Activated CD8-positive, alpha-beta memory T cell treated with anti-CD3 and anti-CD28 coated beads, Interleukin-2, amount 50 U/mL, for 1 hour (primary cell): ENCODE measurements around the gene KCNQ1.

Experiments used
- DNase-seq: peaks from one replicate; pipeline ENCODE4 v3.0.0-alpha.2; 2020; ENCODE audit errors: extremely low read depth

Gene KCNQ1

DNA sequence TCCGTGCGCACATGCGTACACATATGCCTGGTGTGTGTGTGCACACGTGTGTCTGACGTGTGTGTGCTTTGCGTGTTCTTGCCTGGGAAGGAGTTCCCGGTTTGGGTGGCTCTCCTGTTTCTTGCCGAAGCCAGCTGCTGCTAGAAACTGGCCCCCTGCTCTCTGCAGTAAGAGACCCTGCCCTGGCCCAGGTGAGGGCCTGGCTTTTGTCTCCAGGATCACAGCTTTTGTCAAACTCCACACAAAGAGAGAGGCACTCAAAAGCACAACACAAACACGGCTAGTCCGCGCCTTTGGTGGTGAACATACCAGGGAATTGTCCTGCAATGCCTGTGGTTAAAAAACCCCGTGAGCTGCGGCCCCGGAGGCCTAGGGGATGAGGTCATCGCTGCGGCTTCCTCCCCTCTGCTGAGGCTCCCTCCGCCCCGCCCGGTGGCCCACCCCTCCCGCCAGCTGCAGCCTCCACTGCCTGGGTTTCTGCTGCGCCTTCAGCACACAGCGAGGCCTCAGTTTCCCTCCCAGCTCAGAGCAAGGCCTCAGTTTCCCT is 88.9 kb downstream of the KCNQ1 start:
- DNase-seq = no peak

DNA sequence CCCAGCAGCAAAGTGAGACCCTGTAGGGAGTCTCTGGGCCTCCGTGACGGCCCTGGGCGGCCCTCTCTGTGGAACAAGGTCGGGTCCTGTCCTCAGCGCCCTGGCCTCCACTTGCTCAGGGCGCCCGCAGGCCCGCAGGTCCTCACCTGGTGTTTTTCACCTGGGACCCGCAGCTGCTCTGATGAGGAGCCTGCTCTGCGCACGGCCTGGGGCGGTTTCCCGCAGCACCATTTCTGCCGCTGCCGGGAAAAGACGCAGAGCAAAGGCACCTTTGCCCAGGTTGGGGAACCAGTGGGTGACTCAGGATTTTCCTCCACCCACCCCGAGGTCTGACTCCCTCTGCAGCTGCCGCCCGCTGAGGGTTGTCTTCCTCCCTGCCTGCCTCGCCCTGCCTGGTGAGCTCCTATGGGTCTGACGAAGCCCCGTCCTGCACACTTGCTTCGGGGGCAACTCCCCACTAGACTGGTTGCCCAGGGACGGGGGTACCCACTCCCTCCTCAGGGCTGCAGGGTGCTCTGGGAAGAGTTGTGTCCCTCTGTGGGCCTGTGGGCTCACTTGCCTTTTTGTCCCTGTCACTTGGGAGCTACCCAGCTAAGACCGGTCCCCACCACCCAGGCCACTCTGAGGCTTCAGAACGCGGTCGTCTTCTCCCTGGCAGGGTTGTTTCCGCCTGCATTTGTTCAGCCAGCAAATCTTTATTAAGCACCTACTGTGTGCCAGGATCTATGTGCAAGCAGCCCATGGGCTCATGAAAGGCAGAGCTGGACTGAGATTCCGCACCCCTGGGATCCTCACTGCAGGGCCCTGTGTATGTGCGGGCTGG is 89.5 kb downstream of the KCNQ1 start:
- DNase-seq = no peak

DNA sequence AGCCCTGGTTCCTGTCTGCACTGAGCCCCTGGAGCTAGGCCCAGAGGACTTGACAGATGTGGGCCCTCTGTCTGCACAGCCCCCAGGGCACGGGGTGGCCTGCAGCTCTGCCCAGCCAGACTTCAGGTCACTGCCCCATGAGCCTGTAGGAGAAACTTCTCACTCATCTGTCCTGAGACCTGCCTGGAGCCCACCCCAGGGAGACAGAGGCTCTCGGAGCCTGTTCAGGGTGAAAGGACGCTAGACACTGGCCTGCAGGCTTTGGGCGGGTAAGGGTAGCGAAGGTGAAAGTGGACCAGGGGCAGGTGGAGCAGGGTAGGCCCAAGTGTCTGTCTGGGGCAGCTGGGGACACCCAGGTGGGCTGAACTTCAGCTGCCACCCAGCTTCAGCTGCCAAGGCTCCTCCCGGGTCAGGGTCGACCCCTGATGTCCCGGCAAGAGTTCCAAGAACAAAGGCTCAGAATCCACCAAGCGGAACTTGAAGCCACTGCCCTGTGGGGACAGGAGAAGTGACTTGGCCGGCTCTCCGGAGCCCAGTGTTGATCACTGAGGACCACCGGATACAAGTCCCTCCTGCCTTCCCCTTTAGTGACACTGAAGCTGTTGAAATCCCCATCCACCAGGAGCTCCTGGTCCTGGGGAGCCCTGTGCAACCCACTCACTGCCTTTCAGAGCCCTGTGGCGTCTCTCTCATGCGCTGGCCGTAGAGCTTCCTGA is 90.3 kb downstream of the KCNQ1 start:
- DNase-seq = no peak

DNA sequence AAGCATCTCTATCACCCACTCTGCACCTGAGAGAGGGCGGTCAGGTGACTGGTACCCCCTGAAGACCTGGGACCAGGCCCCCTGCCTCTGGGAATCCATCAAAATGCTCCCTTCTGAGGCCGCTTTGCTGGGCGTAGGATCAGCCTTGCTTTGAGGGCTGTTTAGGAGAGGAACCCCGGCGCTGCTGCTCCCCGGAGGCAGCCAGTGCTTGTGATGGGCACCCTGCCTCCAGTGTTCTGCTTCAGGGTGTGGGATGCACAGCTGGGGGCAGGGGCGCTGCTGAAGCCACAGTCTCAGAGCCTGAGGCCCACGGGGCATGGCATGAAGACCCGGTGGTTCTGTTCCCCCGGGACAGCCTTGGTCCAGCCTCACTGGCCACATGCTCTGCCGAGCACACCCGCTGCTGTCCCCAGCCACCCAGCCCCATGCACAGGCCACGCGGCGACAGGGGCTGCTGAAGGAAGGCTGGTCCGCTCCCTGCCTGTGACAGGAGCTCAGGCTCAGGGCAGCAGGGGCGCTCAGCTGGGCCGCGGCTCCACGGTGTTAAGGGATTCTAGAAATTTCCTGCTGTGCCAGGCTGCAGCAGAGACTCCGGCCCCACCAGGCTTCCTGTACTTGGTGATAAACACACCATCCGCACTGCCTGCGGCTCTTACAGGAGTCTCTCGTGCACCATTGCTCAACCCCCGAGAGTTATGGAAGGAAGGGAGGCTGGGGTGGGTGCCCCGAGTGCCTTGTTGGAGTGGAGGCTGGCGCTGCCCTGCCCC is 91.0 kb downstream of the KCNQ1 start:
- no peak for DNase-seq

DNA sequence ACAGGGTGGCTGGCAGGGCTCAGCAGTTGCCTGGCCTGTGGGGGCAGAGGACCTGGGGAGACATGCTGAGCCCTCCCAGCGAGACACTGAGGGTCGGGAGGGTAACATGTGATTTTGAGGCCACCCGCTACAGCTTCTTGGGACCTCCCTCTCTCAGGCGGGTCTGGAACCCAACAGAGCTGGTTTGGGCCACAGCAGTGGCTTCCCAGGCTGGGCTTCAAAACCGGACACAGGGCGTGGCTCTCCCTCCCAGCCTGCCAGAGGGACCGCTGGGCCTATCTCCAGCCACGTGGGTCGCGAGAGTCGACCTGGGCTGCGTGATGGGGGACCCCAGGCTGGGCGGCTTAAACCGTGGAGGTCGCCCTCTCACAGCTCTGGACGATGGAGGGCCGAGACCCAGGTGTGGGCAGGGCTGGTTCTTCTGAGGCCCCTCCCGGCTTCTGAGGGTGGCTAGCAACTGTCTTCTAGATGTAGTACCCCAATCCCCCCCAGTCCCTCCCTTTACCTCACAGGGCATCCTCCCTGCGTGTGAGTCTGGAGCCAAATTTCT is 91.7 kb downstream of the KCNQ1 start:
- no peak for DNase-seq

DNA sequence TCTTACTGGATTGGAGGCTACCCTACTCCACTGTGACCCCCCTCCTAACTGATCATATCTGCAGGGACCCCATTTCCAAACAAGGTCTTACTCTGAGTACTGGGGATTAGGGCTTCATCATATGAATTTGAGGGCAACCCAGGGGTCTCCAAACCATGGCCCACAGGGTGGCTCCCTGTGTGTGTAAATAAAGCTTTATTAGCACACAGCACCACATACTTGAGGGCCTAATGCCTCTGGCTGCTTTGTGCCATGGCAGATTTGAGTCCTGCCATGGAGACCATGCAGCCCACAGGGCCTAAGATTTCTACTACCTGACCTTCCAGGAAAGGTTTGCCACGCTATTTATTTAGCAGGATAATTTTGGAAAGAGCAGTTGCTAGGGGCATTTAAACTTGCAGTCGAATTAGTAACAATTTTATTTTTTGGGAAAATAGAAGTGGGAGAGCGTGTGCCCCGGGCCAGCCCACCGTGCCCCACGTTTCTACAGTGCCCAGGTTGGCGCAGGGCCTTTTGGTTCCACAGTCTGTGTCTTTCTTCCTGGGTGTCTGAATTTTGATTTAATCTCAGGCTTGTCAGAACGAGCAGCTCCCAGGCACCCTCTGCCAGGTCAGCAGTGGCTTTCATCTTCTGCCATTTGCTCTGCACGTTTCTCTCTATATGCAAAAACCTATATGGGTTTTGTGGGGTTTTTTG is 92.3 kb downstream of the KCNQ1 start:
- no peak for DNase-seq

DNA sequence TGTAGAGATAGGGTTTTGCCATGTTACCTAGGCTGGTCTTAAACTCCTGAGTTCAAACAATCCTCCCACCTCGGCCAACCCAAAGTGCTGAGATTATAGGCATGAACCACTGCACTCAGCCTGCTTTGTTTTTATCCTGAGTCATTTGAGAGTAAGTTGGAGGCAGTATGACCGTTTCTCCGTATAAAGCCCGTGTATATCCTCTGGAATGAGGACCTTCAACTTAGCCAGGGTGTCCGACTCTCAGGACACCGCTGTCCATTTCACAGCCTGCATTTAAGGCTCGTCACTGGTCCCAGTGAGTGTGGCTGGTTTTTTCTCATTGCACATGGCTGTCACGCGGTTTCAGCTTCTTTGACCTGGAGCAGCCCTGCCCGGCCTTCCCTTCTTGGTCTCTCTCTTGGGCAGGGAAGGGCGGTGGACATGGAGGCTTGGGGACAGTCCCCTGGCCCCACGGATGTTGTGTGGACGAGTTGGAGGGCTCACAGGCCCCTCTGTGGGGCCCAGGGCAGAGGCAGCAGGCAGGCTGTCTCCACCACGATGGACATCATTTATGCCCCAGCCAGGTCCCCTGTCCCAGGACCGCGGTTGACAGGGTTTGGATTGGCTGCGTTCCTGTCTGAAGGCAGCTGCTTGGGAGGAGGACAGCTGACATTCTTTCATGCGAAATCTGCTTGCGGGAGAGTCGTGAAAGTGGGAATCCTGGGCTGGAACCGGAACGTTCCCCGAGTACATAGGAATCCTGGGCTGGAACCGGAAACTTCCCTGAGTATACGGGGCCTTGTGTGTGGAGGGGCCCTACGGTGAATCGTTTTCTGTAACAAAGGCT is 93.3 kb downstream of the KCNQ1 start:
- DNase-seq = no peak

DNA sequence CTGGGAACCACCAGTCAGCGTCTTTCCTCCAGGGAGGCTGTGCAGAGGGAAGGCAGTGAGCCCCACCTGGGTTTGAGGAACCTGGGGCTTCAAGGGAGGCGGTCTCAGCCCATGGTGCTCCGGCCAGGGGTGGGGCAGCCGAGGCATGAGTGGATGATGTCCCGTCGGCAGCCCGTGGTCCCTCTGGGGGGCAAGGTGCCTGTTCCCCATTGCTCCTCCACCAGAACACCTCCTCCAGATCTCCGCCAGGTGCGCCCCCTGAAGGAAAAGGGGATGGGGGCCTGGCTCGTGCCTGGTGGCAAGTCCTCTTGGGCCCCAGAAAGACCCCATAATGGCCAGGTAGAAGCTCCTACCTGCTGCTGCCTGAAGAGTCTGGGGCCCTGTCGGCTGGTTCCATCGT is 94.1 kb downstream of the KCNQ1 start:
- no peak for DNase-seq

DNA sequence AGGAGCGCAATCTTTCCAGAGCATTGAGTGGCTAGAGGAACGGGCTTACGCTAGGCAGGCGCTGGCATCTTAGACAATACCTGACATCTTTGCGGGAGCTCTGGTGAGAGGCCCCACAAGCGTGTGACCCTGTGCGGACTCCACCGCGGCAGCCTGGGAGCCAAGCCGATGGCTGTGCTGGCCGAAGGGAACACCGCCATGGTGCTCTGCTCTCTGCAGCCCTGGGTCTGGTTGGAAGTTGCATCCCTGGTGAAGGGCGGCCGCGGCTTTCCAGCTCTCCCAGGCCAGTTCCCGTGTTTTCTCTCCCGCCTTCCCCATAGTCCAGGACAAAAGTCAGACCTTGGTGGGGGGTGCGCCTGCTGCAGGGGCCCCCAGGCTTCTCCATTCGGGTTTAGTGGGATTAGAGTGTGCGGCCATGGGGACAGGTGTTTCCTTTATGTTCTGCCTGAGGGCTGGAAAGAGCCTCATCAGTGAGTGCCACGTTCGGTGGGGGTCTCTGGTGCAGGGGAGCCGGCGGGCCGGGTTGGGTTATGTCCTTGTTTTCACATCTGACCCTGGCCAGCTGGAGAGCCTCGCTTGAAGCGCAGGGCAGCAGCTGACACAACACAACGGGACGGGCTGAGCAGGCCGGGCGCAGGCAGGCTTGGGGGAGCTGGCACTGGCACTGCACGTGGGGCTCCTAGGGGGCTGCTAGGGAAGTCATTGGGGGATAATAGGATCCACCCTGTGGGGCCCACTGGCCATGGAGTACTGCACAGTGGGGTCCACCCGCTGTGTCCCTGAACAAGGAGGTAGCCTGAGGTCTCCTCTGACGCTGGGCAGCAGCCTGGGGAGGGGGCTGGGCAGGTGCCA is 94.8 kb downstream of the KCNQ1 start:
- DNase-seq = no peak

DNA sequence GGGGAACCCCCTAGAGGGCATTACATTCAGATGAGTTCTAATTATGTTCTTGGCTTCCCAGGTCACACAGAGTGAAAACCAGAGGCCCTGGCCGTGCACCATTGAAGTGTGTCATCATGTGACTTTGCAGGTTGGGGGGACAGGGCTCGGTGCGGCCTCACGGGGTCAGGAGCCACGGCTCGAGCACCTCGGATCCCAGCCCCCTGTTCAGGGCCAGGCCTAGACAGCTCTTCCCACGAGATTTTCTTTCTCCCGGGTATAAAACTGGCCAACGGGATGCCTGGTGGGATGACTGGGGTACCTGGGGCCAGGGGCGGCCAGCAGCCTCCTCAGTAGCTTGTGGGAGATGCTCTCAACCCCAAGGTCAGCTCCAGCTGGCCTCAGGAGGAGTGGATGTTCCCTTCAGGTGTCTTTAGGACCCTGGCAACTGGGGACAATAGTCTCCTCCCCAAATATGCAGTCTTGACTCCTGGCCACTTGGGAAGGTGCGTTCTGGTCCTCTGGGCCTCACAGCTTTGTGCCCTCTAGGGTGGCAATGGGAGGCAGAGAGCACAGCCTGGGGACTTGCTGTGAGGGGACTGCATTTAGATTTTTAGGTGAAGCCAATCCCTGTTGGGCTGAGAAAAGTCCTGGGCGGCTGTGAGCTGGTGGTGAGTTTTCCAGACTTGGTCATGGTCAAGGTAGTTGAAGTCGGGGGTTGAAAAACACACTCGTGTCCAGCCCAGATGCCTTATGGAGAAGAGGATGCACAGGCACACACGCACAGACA is 95.6 kb downstream of the KCNQ1 start:
- no peak for DNase-seq

DNA sequence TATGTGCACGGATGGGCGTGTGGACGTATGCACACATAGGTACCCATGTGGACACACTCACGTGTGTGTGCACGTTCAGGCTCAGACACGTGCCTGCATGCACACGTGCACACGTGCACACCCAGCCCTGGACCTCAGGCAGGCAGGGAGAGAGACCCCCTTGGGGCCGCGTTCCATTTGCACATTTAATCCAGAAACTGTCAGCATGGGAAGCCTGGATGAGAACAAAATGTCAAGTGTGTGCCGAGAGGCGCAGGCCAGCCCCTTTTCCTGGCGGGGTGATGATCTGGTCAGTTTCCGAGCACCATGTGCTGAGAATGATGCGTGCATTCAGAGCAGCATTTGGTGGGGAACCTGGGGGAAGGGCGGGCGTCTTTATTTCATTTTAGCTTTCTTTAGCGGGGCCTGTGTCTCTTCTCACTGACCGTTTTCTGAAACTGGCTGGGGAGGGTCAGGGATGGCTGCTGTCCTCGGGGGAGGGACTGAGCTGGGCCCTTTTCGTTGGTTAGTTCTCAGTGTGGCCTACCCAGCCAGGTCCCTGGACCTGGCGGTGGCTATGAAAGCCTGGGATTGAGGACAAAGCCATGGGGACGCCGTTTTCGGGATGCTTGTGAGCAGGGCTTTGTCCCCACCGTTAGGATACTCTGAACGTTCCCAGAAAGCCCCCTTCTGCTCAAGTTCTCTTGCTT is 96.3 kb downstream of the KCNQ1 start:
- no peak for DNase-seq

DNA sequence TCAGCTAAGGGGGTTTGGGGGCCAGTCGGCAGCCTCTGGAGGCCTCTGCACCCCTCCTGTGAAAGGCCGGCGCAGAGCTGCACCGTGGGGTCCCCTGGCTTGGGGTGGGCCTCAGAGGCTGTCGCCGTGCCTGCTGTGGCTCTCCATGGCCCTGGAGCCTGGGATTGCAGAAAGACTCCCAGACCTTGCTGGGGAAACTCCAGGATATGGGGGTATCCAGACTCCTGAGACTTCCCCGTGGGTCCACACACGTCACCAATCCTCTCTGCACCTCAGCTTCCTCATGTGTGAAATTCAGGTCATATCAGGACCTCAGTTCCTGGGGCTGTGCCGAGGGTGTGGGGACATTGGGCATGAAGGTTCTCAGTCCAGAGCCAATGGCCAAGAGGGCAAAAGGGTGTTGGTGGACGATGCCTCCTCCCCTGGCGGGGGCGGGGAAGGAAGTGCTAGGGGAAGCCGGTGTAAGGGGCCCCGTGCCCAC is 97.1 kb downstream of the KCNQ1 start:
- DNase-seq = no peak

DNA sequence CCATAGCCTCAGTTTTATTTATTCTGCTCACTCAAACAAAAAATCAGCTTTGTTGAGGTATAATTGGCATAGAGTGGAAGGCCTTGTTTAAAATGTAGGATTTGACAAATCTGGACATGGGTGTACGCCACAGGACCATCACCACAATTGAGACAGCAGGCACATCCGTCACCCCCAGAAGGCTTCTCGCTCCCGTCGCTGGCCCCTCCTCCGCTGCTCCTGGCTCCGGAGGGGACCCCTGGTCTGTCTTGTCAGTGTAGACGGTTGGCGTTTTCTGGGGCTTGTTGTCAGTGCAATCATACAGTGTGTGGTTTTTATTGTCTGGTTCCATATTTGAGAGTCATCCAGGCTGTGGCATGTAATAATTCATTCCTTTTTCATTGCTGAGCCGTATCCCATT is 97.6 kb downstream of the KCNQ1 start:
- DNase-seq = no peak

DNA sequence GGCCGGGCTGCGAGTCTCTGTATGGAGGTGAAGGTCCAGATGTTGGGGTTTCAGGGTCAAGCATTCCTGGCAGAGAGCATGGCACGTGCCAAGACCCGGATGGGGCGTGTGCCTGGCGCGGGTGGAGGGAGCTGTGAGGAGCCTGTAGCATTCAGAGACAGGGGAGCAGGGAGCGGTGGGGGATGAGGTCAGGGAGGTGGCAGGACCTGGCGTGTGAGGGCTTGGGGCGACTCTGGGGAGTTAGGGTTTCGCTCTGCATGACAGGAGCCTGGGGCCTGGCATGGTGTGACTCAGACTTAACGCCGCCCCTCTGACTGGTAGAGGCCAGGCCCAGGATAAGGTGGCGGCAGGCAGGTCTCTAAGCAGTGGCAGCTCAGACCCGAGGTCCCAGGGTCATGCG is 103.0 kb downstream of the KCNQ1 start:
- DNase-seq = no peak

DNA sequence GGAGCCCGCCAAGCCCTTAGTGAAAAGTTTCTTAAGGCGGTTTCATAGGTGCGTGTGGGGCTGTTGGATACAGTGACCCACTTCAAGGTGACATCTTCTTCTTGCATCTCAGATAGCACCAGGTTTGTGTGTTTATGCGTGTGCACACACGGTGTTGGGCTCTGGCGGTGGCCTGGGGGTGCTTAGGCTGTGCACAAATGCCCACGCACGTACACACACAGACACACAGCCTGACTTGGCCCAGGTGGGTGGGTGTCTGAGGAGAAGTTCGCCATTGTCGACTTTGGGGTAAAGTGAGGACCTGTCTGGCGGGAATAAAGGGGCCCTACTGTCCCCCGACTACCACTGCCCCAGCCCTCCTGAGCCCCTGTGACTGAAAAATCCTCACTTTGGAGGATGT is 103.8 kb downstream of the KCNQ1 start:
- DNase-seq = no peak

DNA sequence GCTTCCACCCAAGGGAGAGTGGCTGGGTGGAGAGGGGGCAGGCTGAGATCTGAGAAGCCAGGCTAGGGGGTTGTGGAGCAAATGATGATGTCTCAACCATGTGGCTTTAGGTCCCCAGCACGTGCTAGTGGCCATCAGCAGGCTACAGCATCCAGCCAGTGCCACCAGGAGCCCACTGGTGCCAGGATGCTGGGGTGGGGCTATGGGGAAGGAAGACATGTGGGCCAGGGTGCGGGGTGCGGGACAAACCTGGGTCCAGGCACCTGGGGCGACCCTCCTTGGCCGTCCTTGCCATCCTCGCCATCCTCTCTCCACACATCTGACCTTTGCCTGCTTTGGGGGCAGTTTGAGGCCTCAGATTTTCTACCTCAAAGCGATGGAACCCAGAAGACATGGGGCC is 104.3 kb downstream of the KCNQ1 start:
- no peak for DNase-seq

DNA sequence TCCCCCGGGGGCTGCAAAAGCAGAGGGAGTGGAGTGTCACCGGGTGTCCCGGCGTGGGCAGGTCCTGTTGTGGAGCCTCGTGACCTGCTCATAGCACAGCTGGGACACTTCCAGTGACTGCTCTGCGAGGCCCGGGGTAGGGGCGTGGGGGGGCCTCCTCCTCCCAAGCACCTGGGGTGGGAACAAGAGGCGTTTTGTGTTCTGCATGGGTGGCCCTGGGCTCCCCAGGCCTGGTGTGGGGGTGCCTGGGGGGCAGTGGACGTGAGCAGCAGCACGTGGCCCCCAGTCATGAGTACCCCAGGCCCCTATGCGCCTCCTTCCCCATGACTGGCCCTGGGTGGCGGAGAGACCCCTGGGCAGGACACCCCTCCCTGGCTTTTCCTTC is 104.7 kb downstream of the KCNQ1 start:
- DNase-seq = no peak
